Testis (tissue), 2 donors: ENCODE results near the gene SGO1.

Experiments
- POLR2A ChIP-seq: fragments of 450-650 bp; IDR thresholded peaks from one replicate; pipeline ENCODE4 v1.6.1; 2017; ENCODE audit warnings: antibody characterized with exemption, mild to moderate bottlenecking, moderate library complexity
- TF ChIP-seq, protein P1 (sequence below), 3 experiments: fragments of 450-650 bp in 2 of 3; fragments of 200-600 bp in 1 of 3; sonication (generic) in 1 of 3; IDR thresholded peaks; one replicate each; pipeline ENCODE4 v1.5.1; 2016 to 2019; ENCODE audit warnings: antibody characterized with exemption in 3 of 3, mild to moderate bottlenecking in 2 of 3, moderate library complexity in 1 of 3

GRCh38 chr3:20190991-20191390 is 5.0 kb upstream of the SGO1 start:
- TF ChIP-seq, protein P1, sequence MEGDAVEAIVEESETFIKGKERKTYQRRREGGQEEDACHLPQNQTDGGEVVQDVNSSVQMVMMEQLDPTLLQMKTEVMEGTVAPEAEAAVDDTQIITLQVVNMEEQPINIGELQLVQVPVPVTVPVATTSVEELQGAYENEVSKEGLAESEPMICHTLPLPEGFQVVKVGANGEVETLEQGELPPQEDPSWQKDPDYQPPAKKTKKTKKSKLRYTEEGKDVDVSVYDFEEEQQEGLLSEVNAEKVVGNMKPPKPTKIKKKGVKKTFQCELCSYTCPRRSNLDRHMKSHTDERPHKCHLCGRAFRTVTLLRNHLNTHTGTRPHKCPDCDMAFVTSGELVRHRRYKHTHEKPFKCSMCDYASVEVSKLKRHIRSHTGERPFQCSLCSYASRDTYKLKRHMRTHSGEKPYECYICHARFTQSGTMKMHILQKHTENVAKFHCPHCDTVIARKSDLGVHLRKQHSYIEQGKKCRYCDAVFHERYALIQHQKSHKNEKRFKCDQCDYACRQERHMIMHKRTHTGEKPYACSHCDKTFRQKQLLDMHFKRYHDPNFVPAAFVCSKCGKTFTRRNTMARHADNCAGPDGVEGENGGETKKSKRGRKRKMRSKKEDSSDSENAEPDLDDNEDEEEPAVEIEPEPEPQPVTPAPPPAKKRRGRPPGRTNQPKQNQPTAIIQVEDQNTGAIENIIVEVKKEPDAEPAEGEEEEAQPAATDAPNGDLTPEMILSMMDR (IDR thresholded peaks at IDR 0.05) = no peak
- no peak for TF ChIP-seq POLR2A
